Neutrophil (primary cell): Measurements from ENCODE around the gene SSX4B.
"Not testable (repeated sequence)": the region's sequence is repeated elsewhere in the genome, so short reads cannot be mapped to it uniquely, and the experiment has no call there.

Experiments
- H3K27ac ChIP-seq: fragments of 200-600 bp; sonication (generic); 2 replicates; pipeline ENCODE4 v1.5.1; 2016; ENCODE audit warnings: mild to moderate bottlenecking, moderate library complexity
- H3K27me3 ChIP-seq: fragments of 200-600 bp; sonication (generic); 2 replicates; pipeline ENCODE4 v1.6.0; 2016; ENCODE audit warnings: mild to moderate bottlenecking
- H3K36me3 ChIP-seq: fragments of 200-600 bp; sonication (generic); 2 replicates; pipeline ENCODE4 v1.5.1; 2017
- H3K4me1 ChIP-seq, 2 experiments: fragments of 200-600 bp in 1 of 2; sonication (generic) in 1 of 2; 1 replicate in 1 of 2; 2 replicates in 1 of 2; pipeline versions ENCODE4 v1.5.1 to v1.6.1; 2013 to 2016; ENCODE audit warnings: low read depth in 1 of 2, low read length in 1 of 2, mild to moderate bottlenecking in 1 of 2, moderate library complexity in 1 of 2; ENCODE audit not compliant: control insufficient read depth in 1 of 2, insufficient read depth in 1 of 2
- H3K4me3 ChIP-seq, 2 experiments: fragments of 200-600 bp in 1 of 2; sonication (generic) in 1 of 2; 1 replicate in 1 of 2; 2 replicates in 1 of 2; pipeline ENCODE4 v1.5.1; 2013 to 2016; ENCODE audit warnings: low read depth in 1 of 2, low read length in 1 of 2, mild to moderate bottlenecking in 1 of 2, moderate library complexity in 1 of 2
- H3K9me3 ChIP-seq: fragments of 200-600 bp; sonication (generic); 2 replicates; pipeline ENCODE4 v1.5.1; 2016
- CTCF ChIP-seq: fragments of 200-600 bp; sonication (generic); IDR thresholded peaks from 2 replicates; pipeline ENCODE4 v1.5.1; 2016; ENCODE audit warnings: antibody characterized with exemption

Gene SSX4B

GRCh38 chrX:48359281-48359680, 52.5 kb downstream of the SSX4B start:
- H3K36me3 ChIP-seq, H3K27ac ChIP-seq, H3K4me3 ChIP-seq, H3K9me3 ChIP-seq, H3K4me1 ChIP-seq, H3K27me3 ChIP-seq: not testable (repeated sequence)

GRCh38 chrX:48357681-48358080, 54.1 kb downstream of the SSX4B start:
- no peak overlapping the region for H3K27ac ChIP-seq
- no peaks in the 10 kb centered on the region for H3K27me3 ChIP-seq
- TF ChIP-seq CTCF, result no peak

GRCh38 chrX:48356315-48357094, 55.3 kb downstream of the SSX4B start, which contains the start of gene SSX3:
TSS of gene SSX3 (minus strand) at chrX:48356703. CDS start at chrX:48355249, 1,454 bp downstream.
- not testable (repeated sequence) for H3K27ac ChIP-seq, H3K36me3 ChIP-seq, H3K27me3 ChIP-seq, H3K4me1 ChIP-seq, H3K4me3 ChIP-seq, H3K9me3 ChIP-seq

More at GRCh38 chrX:48357681-48358080, 54.1 kb downstream of the SSX4B start:
- no peaks in the 10 kb centered on the region for H3K4me1 ChIP-seq
- no peak overlapping the region for H3K4me3 ChIP-seq
- H3K9me3 ChIP-seq, result no peaks in the 10 kb centered on the region
- no peaks in the 10 kb centered on the region for H3K36me3 ChIP-seq
